T follicular helper cell (primary cell): ENCODE measurements around the gene ZNF672.
"Not testable (repeated sequence)": the region's sequence is repeated elsewhere in the genome, so short reads cannot be mapped to it uniquely, and the experiment has no call there.

Experiments
- DNase-seq: peaks from one replicate; pipeline ENCODE4 v3.0.0-alpha.2; 2020; ENCODE audit warnings: low read depth

ZNF672 gene

DNA sequence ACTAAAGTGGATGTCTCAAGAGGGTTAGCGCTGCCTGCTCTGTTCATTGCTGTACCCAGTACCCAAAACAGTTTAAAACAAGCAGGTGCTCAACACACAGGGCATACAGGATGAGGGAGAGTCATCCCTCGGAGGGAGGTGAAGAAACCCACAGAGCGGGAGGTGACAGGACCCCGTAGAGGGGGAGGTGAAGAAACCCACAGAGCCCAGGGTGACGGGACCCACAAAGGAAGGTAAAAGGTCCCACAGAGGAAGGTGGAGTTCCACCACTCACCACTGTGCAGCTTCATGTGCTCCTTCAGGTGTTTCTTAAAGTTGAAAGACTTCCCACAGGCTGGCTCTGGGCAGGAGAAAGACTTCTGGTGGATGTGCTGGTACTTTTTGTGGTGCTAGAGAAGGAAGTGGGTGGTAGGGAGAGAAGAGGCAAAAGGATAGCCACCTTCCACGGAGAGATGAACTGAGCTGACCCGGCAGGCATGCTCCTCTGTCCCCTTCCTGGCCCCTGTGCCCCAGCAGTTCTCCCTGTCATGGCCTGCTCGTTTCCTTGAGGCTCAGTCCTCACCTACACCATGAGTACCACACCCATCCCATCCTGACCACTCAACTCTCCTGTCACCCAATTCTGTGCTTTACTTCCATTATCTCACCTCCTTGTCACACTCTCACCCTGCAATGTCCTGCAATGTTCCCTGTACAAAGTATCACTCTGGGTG, 15.8 kb downstream of the ZNF672 start:
- DNase-seq: no peak

DNA sequence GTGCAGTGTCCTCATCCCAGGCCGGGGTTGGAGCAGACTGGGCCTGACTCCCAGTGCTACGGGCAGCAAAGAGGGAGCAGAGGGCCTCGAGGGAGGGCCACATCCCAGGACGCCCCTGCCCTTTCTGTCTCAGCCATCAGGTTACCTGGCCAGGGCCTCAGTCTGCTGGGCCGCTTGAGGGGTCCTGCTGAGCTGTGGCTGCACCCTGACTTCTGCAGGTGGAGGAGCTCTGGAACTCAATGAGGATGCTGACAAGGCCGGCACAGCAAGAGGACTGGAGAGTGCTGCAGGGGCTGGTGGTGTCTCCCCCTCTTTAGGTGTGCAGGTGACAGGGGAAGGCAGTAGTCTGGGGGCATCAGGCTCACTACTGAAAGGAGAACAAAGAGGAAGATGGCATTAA, 17.6 kb downstream of the ZNF672 start:
- no peak for DNase-seq

DNA sequence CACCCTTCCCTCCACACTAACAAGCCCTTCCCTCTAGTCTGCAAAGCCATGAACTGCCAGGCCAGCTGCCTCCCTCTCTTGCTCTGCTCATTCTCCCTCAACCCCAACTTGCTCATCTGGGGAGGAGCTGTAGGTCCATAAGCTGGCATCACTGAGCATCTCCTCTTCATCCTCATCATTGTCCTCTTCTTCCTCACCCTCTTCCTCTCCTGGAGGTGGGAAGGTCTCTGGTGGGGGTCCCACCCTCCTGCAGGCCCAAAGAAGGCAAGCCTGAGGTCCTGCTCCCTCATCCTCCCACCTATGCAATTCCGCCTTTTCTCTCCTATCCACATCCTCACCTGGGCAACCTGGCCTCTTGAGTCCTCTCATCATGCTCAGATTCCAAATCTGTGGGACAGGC, 18.2 kb downstream of the ZNF672 start:
- DNase-seq: no peak

DNA sequence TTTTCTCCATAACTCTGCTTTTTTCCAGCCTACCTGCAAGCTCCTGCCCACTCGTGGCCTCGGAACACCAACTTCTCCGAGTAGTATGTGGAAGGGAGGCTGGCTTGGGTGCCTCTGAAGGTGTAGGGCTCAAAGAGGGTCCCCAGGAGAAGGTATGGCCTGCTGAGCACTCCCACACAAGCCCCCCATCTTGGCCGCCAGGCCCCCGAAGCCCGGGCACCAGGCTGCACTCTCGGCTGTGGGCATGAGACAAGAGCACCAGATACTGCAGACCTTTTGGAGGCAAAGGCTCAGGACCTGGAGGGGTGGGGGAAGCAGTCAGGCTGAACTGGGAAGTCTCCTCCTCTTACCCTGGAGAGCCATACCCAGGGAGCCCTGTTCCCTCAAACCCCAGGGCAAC, 19.2 kb downstream of the ZNF672 start:
- no peak for DNase-seq

DNA sequence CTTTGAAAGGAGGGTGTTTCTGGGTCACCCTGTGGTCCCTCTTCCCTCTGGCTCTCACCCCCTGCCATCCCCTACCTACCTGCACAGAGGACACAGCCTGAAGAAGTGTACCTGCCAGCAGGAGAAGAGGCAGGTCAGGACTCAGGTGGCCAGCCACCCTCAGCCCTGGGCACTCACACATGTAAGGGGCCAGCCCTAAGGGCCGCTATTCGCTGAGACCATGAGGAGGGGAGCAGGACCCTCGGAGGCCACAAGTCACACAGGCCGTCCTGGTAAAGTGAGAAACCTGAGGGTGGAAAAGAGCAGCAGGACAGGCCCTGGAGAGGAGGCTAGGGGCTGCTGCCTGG, 19.7 kb downstream of the ZNF672 start:
- DNase-seq: no peak

DNA sequence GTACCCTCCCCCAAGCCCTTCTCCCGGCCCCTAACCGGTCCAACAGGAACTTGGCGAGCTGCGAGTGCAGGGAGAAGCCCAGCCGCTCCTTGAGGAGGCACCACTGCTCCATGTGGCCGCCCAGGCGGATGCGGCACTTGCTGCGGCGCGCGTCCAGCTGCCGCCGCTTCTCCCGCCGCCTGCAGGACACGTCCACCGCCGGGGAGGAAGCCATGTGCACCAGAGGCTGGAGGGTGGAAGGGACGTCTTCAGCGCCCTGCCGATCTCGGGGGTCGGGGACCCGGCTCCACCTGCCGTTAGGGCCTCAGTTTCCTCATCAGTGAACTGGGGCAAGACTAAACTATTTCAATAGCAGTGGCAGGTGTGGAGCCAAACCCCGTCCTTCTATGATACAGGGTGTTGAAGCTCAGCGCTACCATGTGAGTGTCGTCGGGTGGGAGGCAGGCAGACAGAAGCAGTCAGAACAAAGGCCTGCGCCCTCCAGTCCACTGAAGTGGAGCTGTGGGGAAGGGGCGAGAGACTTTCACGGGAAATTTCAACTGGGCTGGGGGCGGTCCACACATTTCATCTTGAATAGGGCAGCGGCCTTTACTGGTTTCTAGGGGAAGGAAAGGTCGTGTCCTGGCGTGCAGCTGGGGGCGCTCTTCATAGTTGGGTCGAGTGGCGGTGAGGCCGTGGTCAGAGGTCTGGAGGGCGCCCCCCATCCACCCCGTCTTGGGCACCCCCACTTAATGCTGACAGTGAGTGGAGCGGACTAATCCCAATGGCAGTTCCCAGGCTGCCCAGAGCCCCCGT, 20.3 kb downstream of the ZNF672 start:
- no peak for DNase-seq

DNA sequence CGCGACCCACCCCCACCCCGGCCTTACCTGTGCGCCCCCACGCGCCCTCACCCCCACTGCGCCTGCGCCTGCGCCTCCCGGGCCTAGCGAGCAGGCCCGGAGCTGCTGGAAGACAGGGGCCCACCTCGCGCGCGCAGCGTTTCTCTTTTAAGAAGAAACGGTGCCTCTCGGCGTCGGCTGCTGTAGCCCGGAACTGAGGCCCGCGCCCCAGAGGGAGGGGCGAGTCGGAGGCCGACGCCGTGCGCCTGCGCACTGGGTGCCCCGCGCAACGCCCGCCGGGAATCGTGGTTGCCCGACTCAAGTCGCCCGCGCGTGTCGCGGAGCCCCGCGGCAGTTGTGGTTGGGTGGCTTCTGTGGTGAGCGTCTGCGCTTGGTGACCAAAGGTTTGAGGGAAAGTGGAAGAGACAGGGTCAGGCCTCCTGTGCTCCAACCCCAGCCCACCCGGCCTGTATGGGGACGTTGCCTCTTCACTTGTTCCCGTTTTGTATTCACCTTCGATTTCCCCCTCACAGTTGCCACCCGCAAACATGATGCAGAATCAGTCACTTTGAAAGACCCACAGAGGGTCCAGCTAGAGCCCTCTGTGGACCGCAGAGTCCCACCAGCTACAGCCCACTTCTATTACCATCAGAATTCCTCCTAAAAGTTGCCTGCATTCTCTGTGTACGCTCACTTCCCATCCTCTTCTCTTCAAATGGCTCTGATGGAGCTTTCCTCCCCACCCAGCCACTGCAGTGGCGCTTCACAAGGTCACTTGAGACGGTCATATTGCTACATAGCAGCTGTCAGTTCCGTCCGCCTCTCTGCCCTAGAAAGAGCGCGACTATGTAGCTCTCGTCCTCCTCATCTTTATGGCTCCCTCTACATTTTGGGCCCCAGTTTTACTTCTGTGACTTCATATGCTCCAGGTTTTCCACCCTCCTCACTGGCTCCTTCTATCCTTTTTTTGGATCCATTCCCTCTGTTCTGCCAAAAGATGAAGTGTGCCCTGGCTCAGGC, 21.2 kb downstream of the ZNF672 start, which contains the start of gene ZNF692:
Gene ZNF692 (minus strand): TSS at position 195 of the 999 bp plus-strand sequence. CDS start 776 bp downstream, outside the sequence.
- peak; percentile 94 for DNase-seq

DNA sequence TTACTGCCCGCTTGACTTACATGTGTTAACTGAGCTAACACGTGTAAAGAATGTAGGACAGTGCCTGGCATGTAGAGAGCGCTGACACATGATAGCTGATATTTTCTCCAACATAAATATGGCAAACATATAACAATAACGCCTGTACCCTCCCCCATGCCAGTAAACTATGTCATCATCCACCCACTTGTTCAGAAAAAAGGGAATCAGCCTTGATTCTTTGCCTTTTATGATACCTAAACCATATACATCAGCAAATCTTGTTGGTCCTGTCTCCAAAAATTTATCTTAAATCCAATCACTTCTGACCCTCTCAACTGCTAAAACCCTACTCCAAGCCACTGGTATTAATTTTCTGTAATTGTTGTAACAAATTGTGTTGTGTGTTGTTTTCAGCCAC, 22.0 kb downstream of the ZNF672 start:
- DNase-seq: no peak

DNA sequence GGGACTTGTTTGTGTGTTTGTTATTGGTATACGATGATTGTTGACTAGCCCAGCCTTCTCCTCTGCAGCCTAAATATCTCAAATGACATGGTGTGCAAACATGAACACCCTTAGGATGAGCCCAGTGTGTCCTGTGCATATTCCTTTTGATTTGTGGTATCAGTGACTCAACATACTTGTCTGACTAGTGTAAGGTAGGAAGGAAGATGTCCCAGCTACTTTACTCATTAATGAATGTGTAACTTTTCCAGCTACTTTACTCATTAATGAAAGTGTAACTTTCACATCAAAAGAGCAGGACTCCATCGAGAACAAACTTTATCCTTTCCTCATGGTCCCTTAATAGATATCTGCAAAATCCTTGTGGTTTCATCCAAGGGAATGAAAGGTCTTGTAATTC, 23.6 kb downstream of the ZNF672 start:
- DNase-seq: no peak

DNA sequence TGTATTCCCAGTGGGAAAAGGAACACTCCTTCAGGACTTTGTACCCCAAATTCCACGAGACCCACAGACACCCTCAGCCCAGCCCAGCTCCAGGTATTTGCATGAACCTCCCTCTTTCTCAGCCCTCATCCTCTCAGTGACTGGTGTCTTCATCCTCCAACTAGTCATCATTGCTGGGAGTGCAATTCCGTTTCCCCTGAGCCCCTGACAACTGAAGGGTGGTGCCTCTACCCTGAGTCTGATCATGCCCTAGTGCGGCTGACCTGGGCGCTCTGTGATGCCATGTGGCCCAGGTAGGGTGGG, 24.6 kb downstream of the ZNF672 start:
- no peak for DNase-seq

DNA sequence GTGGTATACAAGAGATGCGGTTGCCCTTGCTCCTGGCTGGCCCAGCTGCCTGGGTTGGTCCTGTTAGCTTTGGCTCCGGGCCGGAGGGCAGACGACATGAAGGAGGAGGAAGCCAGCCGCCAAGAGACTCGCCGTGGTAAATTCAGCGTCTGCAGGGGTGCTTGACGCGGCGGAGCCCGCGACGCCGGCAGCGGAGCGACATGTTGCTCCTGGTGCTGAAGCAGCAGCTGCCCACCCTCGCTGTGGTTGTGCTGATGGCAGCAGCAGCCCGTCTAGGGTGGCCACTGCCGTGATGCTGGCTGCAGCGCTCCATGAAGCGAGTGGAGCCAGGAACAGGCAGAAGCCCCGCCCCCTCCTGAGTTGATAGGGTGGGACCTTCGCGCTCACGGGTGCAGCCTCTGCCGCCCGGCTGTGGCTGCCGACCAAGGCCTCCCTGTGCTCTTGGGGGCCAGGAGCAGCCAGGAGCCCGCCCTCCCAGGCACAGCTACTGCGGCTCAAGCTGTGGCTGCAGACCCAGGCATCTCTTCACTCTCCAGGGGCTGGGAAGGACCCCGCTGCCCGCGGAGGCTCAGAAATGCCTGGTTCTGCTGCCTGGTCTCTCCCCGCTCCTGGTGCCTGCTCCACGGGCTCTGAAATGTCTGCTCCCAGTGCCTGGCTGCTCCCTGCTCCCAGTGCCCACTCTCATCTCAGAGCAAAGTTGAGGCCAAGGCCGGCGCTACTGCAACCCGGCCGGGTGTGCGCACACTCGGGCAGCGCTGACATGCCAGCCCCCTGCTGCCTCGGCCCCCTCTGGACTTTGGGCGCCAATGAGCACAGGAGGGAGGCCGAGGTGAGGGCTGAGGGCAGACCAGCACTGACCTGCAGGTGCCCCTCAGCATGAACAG, 25.2 kb downstream of the ZNF672 start:
- DNase-seq: peak; percentile 75

DNA sequence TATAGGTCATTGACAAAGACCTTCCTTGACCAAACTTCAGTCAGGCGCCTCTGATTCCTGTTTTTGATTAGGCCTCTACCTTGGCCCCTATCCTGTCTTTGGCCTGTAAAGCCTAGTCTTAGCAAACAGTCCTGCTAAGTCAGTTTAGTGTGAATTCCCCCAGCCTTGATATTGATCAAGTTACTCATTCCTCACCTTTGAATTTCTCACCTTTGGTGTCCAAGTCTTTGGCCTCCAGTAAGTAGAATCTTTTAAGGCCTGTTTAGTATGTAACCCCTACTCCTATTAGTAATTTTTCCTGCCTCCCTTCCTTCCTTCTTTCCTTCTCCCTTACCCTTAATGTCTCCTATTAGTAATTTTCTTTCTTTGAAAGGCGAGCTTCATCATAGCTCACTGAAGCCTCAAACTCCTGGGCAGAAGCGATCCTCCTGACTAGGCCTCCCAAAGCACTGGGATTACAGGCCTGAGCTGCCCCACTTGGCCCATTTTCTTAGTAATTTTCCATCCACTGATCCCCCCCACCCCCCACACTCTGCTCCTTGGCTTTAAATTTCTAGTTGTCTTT, 33.9 kb downstream of the ZNF672 start:
- no peak for DNase-seq

DNA sequence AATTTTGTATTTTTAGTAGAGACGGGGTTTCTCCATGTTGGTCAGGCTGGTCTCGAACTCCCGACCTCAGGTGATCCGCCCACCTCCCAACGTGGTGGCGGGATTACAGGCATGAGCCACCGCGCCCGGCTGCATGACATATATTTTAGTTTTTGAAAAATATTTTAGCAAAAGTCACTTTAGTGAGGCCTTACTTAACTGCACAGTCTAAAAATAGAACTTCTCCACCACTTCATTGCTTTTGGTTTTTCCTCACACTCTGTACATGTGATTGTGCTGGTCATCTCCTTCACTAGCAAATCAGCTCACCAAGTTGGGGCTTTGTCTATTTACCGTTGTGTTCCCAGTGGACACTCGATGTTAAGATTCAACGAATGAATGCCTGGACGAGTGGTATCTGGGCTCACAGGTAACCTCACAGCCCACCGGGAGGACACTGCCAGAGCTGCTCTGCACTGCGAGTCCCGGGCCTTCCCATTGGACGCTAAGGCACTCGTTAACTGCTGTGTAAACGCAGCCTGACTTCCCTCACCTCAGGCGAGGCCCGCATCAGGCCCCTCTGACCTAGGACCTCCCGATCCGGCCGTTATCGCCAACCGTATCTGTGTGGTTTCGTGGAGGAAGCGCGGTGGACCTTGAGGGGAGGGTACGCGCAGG, 34.9 kb downstream of the ZNF672 start:
- DNase-seq: no peak

DNA sequence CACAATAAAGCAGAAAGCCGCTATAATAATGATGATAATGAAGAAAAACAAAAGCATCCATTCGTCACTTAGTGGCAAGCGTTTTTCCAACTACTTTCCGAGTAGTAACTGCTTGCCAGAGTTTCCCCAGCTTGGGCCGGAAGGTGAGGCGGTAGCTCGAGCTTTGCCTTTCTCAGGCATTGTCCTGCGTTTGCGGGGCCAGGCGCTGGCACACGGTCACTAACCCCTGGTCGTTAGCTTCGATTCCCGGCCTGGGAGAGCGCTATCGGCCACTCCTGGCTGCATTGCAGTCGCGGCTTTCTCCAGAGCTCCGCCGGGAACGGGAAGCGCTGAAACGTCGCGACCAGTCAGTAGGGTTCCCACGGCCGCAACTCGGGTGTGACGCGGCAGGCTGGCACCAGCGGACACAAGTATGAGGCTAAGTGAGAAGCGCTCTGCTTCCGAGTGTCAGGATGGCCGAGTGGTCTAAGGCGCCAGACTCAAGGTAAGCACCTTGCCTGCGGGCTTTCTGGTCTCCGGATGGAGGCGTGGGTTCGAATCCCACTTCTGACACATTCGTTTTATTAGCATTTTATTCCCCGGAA, 35.5 kb downstream of the ZNF672 start:
- DNase-seq: peak; percentile 83

DNA sequence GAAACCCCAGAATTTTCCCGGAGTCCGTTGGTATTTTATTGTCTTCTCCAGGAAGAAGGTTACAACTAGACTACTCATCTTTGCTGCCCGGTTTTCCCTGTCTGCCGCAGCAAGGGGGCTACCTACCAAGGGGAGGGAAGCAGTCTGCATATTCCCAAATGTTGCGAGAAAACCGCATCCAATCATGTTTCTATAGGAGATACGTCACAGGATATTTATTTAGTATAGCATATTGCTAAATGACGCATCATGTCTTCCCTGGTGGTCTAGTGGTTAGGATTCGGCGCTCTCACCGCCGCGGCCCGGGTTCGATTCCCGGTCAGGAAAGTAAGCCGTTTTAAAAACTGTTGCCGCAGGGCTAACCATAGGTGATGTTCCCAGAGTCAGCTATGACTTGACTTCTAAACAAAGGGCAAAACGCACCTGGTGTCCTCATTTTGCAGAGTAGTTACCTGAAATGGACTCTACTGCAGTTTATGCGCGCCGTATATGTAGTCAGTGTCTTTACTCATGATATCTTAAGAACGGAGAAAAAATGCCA, 36.0 kb downstream of the ZNF672 start:
- DNase-seq: peak; percentile 66

DNA sequence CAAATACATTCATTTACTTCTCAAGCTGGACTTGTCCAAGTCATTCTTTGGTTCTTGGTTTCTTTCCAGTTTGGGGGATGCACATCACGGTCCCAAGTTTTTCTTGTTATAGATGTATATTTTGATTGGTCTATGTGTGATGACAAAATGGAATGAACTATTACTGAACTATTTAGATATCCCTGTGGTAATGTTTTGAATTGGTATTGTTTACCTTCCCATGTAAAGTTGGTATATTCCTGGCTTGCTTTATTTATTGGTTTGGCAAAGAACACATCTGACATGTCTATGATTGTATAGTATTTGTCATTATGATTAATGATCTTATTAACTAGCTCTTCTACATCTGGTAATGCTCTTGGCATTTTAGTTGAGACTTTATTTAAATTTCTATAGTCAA, 43.2 kb downstream of the ZNF672 start:
- DNase-seq: no peak

DNA sequence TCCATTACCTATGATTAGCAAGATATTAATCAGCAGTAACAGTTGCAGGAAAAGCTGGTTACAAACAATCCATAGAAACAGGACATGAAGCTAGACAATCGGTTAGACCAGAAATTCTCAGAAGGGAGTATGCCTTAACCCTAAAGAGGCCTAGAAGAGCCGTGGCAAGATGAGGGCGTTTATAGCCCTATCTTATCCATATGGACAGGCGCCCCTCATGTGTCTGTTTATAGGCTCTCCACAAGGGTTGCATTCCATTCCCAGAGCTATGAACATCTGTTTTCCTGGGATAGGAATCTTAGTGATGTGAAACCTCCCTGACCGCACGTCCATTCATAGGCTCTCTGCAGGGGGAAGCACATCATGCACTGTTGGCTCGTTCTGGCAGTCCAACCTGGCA, 44.4 kb downstream of the ZNF672 start:
- DNase-seq: not testable (repeated sequence)

DNA sequence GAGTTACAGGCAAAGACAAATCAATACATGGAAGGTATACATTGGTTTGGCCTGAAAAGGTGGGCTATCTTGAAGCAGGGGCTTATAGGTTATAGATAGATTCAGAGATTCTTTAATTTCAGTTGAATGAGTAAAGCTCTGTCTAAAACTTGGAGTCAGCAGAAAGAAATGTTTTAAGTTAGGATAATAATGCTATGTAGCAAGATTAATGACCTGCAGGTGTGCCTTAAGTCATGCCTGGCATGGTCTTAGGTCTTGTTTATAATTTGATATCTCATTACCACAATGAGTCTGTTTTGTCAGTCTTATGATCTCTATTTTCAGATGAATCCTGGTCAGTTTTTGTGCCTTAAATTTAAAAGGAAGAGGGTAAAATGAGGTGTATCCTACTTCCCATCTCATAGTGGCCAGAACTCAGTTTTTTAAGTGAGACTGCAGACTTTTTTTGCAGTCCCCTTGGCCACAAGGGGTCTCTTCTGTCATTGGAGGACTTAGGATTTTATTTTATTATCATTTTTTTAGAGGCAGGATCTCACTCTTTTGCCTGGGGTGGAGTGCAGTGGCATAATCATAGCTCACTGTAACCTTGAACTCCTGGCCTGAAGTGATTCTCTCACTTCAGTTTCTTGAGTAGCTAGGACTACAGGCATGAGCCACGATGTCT, 46.7 kb downstream of the ZNF672 start:
- no peak for DNase-seq

DNA sequence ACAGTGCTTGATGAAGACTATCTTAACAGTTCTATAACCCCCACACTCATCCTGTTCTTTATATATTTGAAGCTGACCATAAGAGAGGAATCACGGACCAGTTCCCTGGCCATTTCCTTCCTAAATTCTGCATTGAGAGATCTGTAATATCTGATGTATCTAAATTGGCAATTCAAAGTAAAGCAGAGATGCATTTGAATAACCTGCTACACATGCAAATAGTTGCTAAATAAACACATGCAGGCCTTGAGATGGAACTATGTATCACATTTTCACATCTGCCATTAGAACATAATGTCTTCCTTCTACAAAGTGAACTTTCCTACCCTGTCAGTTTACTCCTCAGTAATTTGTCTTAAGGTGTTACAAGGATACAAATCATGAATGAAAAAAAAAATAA, 47.6 kb downstream of the ZNF672 start:
- no peak for DNase-seq
